Middle frontal gyrus (tissue), 1 donor: ENCODE measurements around the gene SLC25A38.

Experiments used
- DNase-seq: peaks from one replicate; pipeline ENCODE4 v3.0.0-alpha.2; 2015; ENCODE audit warnings: low spot score; ENCODE audit errors: extremely low spot score

The SLC25A38 gene

DNA sequence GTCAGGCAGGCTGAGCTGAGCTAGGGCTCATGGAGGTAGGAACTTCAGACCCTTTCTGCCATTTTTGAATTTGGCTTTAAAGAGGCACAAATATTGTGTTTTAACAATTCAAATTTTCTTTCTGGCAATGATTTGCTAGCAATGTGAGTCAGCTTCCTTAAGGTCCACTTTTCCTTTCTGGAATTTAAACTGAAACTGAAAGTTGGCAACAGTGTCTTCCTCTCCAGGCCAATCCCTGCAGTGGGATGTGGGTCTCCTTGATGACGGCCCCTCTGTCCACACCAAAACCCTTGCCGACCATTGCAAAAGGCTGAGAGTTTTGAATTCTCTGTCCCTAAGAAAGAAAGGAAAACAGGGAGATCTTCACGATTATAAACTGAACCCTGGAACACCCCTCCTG is 50.5 kb downstream of the SLC25A38 start:
- DNase-seq: no peak

DNA sequence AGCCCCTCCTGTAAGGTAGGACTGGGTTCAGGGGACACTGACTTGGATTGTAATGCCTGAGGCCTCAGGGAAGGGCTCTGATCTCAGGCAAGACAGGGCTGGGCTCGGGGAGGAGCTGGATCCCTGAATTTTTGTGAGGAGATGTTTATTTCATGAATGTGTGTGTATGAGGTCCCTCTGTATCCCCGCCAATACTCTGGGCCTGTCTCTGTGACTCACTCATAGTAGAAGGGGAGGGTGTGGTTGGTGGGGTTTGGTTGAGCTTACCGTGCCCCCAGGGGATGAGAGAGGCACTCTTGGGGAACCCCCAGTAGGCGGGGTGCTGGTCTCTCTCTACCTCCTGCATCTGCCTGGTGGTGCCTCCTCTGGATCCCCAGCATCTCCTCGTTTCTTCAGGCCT is 51.4 kb downstream of the SLC25A38 start:
- DNase-seq: no peak

DNA sequence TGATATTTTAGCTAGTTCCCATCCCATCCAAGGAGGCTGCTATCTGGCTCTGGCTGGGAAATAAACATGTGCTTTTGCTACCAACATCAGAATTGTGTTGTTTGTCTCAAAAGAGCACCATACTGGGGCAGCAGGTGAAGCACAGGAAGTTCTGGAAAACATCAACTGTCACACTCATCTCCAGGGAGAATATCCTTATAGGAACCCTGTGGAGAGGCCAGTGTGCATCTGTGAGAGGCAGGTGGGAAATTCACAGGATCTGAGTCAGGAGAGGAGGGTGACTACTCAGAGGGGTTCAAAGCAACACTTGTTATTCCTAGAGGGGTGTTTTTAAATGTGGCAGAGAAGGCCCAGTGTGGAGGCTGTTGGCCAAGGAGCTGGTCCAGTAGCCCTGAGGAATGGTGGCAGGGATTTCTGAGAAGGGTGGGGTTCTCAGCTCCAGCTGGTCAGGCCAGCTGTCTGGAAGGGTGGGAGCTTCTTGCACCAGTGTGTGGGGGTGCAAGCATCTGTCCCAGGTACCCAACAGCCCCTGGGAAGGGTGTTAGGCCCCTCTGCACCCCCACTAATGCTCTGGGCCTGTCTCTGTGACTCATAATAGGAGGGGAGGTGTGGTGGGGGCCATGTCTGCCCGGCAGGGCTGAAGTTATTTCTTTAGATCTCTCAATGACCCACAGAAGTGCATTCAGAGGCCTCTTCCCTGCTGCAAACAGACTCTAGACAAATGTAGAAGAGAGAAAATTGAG is 52.0 kb downstream of the SLC25A38 start:
- no peak for DNase-seq

GRCh38 chr3:39438880-39439279 is 55.7 kb downstream of the SLC25A38 start:
- DNase-seq: no peak

- DNase-seq: no peak
These were observed 57.1 kb downstream of the SLC25A38 start for GRCh38 chr3:39440316-39440715.

- DNase-seq: no peak
These were observed 60.4 kb downstream of the SLC25A38 start for GRCh38 chr3:39443530-39443929.

- DNase-seq: no peak
These were observed 62.8 kb downstream of the SLC25A38 start for GRCh38 chr3:39445927-39446326.

DNA sequence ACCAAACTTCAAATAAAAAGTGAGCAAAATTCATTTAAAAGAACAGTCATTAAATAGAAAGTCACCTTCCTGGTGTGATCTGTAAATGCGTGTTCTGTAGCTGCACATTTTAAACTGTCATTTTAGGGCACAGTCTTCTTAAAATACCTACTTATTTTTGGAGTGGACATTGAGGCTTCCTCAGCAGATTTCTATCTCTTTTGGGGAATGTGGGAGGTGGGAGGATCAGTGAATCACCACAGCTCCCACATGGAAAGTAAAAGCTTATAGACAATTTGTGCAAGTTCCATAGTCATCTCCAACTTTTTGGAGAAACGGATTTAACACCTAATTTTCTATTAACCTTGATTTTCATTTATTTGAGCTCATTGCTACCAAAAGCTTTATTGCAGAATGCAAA is 63.3 kb downstream of the SLC25A38 start:
- DNase-seq: no peak
